Measurements from ENCODE around the gene PHF21B.

PHF21B gene

DNA sequence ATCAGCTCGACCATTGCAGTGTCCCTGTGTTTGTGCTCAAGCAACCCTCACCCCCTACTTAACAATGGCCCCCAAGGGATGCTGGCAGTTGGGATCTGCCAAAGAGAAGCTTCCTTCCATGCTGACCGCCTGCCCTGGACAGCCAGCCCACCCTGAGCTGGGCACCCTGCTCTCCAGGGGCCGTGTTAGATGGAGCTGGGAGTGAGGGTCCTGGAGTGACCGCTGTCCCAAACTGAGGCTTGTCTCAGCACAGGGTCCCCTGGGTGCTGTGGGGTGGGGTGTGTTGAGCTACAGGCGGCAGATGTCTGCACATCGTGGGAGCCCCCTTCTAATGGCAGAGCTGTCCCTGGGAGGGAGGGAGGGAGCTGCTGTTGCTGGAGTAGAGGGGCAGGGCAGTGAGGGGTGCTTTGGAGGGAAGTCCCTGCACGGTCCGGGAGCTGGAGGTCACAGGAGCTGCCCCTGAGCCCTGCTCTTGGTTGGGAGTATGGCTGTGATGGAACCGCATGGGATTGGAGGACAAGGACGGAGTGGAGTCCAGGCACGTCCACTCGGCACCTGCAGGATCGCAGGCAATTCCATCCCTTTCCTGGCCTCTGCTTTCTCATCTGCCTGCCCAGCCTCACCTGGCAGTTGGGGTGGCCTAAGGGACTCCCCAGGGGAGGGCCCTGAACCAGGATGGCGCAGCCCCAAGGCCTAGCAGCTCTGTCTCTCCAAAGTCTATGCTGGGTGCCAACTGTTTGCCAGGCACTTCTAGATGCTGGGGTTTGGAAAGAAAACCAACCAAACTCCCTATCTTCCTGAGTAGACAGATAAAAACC lies 131.1 kb downstream of the PHF21B start:
- H3K9me3 ChIP-seq (ENCODE audit: control insufficient read depth in 1 of 2, low read length in 2 of 2) = peaks cover 0 to 15% of the 10 kb centered on the region in 2 donors
- no peak overlapping the region for H3K27ac ChIP-seq (ENCODE audit: low read length)
- H3K4me3 ChIP-seq (ENCODE audit: low read depth in 1 of 2, low read length in 2 of 2) = no peak overlapping the region
- no peaks in the 10 kb centered on the region for H3K27me3 ChIP-seq (ENCODE audit: low read depth, low read length)
- no peaks in the 10 kb centered on the region for H3K4me1 ChIP-seq (ENCODE audit: control insufficient read depth in 1 of 2, insufficient read depth in 2 of 2, low read length in 2 of 2)
- no peaks in the 10 kb centered on the region for H3K36me3 ChIP-seq (ENCODE audit: control insufficient read depth in 1 of 2, insufficient read depth in 2 of 2, low read length in 2 of 2)

DNA sequence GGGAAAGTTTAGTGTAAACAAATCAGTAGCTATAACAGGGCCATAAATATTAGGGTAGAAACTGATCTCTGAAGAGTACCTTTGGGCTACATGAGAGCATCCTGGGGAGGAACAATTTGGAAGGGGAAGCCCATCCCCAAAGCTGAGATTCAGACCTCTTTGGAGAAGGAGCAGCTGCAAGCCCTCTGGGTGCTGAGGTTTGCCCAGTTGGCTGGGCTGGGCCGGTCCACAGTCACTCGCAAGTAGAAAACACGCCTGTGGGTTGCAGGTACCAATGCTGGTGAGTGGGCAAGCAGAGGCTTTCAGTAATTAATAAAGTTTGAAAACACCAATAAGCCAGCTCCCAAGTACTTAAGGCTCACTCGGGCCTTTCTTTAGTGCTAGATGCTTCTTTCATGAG lies 132.9 kb downstream of the PHF21B start:
- Histone ChIP-seq H3K36me3 (ENCODE audit: control insufficient read depth in 1 of 2, insufficient read depth in 2 of 2, low read length in 2 of 2) (no peaks in the 10 kb centered on the region), H3K9me3 (ENCODE audit: control insufficient read depth in 1 of 2, low read length in 2 of 2) (peaks cover 0 to 15% of the 10 kb centered on the region in 2 donors), H3K4me1 (ENCODE audit: control insufficient read depth in 1 of 2, insufficient read depth in 2 of 2, low read length in 2 of 2) (no peaks in the 10 kb centered on the region), H3K4me3 (ENCODE audit: low read depth in 1 of 2, low read length in 2 of 2) (no peak overlapping the region), H3K27me3 (ENCODE audit: low read depth, low read length) (no peaks in the 10 kb centered on the region), H3K27ac (ENCODE audit: low read length) (no peak overlapping the region)

- peaks cover 4 to 8% of the 10 kb centered on the region in 2 donors for H3K9me3 ChIP-seq (ENCODE audit: control insufficient read depth in 1 of 2, low read length in 2 of 2)
- H3K36me3 ChIP-seq (ENCODE audit: control insufficient read depth in 1 of 2, insufficient read depth in 2 of 2, low read length in 2 of 2) = no peaks in the 10 kb centered on the region
- H3K4me1 ChIP-seq (ENCODE audit: control insufficient read depth in 1 of 2, insufficient read depth in 2 of 2, low read length in 2 of 2) = no peaks in the 10 kb centered on the region
- no peaks in the 10 kb centered on the region for H3K27me3 ChIP-seq (ENCODE audit: low read depth, low read length)
- H3K4me3 ChIP-seq (ENCODE audit: low read depth in 1 of 2, low read length in 2 of 2) = no peak overlapping the region
- no peak overlapping the region for H3K27ac ChIP-seq (ENCODE audit: low read length)
These were observed 138.0 kb downstream of the PHF21B start for GRCh38 chr22:44871782-44872181.

DNA sequence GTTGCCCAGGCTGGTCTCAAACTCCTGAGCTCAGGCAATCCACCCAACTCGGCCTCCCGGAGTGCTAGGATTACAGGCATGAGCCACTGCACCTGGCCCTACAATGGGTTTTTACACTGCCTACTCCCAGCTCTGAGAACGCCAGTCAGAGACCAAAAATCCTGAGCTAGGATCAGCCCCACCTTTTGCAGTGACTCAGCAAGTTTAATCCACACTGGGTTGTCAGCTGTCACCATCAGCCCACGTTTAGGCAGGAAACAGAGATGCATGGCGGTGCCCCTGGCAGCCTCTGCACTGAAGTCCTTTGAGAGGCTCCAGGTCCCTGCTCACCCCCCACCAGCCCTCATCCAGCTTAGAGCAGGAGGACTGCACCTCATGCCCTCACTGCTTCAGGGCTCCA lies 139.8 kb downstream of the PHF21B start:
- H3K27ac ChIP-seq (ENCODE audit: low read length) = no peak overlapping the region
- H3K4me3 ChIP-seq (ENCODE audit: low read depth in 1 of 2, low read length in 2 of 2) = no peak overlapping the region
- H3K36me3 ChIP-seq (ENCODE audit: control insufficient read depth in 1 of 2, insufficient read depth in 2 of 2, low read length in 2 of 2) = no peaks in the 10 kb centered on the region
- H3K4me1 ChIP-seq (ENCODE audit: control insufficient read depth in 1 of 2, insufficient read depth in 2 of 2, low read length in 2 of 2) = no peaks in the 10 kb centered on the region
- H3K9me3 ChIP-seq (ENCODE audit: control insufficient read depth in 1 of 2, low read length in 2 of 2) = peaks cover 4% of the 10 kb centered on the region in 2 donors
- H3K27me3 ChIP-seq (ENCODE audit: low read depth, low read length) = no peaks in the 10 kb centered on the region

DNA sequence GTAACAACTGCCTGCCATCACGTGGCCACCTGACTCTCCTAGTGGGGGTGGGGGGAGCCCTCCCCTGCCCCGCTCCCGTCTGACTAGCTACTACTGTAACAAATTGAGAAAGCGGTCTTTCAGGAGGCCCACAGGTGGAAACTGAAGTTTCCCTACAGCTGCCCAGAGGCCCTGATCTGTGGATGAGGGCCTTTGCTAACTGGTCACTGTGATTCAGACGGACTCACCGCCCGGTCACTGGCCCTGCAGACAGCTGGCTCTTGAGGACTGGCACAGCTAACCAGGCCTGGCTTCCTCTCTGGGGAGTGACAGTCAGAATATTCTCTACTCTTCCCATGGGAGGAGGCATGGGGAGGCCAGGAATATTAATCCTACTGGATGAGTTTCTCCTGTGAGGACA lies 140.6 kb downstream of the PHF21B start:
- Histone ChIP-seq H3K9me3 (ENCODE audit: control insufficient read depth in 1 of 2, low read length in 2 of 2) (peaks cover 4% of the 10 kb centered on the region in 2 donors), H3K27ac (ENCODE audit: low read length) (no peak overlapping the region), H3K4me1 (ENCODE audit: control insufficient read depth in 1 of 2, insufficient read depth in 2 of 2, low read length in 2 of 2) (no peaks in the 10 kb centered on the region), H3K36me3 (ENCODE audit: control insufficient read depth in 1 of 2, insufficient read depth in 2 of 2, low read length in 2 of 2) (no peaks in the 10 kb centered on the region), H3K4me3 (ENCODE audit: low read depth in 1 of 2, low read length in 2 of 2) (no peak overlapping the region), H3K27me3 (ENCODE audit: low read depth, low read length) (no peaks in the 10 kb centered on the region)

- H3K9me3 ChIP-seq (ENCODE audit: control insufficient read depth in 1 of 2, low read length in 2 of 2) = no peaks in the 10 kb centered on the region
- H3K4me1 ChIP-seq (ENCODE audit: control insufficient read depth in 1 of 2, insufficient read depth in 2 of 2, low read length in 2 of 2) = no peaks in the 10 kb centered on the region
- no peaks in the 10 kb centered on the region for H3K27me3 ChIP-seq (ENCODE audit: low read depth, low read length)
- H3K27ac ChIP-seq (ENCODE audit: low read length) = no peak overlapping the region
- H3K36me3 ChIP-seq (ENCODE audit: control insufficient read depth in 1 of 2, insufficient read depth in 2 of 2, low read length in 2 of 2) = no peaks in the 10 kb centered on the region
- no peak overlapping the region for H3K4me3 ChIP-seq (ENCODE audit: low read depth in 1 of 2, low read length in 2 of 2)
These were observed 144.4 kb downstream of the PHF21B start for GRCh38 chr22:44865193-44866057.

DNA sequence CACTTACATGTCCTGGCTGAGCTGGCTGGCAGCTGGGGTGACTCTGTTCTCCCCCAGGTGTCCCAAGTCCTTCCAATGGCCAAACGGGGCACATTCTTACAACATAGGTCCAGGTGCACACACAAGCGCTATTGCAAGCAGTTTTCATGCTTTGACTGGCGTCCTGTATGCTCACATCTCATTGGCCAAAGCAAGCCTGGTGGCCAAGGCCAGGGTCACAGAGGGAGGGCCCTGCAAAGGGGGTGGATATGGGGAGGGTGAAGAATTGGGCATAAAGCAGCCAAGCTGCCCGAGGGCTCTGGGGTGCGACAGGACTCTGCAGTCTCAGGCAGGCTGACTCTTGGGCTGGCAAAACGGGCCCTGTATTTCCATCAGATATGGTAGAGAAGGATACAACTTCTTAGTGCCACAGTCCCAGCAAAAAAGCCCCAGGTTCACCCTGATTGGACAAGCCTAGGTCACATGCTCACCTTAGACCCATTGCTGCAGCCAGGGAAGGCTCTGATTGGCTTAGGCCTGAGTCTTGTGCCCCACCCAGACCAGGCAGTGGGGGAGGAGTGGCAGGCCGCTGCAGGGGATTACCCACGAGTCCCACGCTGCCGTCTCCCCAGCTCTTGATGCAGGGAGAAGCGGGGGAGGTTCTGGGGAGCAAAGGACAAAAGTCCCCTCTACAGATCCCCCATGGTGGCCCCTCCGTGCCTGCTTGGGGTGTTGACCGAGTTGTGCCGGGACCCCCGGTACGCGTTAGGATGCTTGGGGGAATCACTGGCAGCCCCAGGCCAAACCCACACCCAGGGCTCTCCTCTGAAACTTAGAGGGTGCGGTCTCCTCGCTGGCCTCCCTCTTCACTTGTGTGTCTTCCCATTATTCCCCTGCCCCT lies 146.6 kb downstream of the PHF21B start:
- no peaks in the 10 kb centered on the region for H3K9me3 ChIP-seq (ENCODE audit: control insufficient read depth in 1 of 2, low read length in 2 of 2)
- H3K27me3 ChIP-seq (ENCODE audit: low read depth, low read length) = no peaks in the 10 kb centered on the region
- H3K4me3 ChIP-seq (ENCODE audit: low read depth in 1 of 2, low read length in 2 of 2) = no peak overlapping the region
- H3K27ac ChIP-seq (ENCODE audit: low read length) = no peak overlapping the region
- no peaks in the 10 kb centered on the region for H3K4me1 ChIP-seq (ENCODE audit: control insufficient read depth in 1 of 2, insufficient read depth in 2 of 2, low read length in 2 of 2)
- no peaks in the 10 kb centered on the region for H3K36me3 ChIP-seq (ENCODE audit: control insufficient read depth in 1 of 2, insufficient read depth in 2 of 2, low read length in 2 of 2)

DNA sequence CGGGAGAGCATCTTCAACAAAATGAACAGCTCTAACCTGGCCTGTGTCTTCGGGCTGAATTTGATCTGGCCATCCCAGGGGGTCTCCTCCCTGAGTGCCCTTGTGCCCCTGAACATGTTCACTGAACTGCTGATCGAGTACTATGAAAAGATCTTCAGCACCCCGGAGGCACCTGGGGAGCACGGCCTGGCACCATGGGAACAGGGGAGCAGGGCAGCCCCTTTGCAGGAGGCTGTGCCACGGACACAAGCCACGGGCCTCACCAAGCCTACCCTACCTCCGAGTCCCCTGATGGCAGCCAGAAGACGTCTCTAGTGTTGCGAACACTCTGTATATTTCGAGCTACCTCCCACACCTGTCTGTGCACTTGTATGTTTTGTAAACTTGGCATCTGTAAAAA lies 147.5 kb downstream of the PHF21B start:
- H3K27me3 ChIP-seq (ENCODE audit: low read depth, low read length) = no peaks in the 10 kb centered on the region

DNA sequence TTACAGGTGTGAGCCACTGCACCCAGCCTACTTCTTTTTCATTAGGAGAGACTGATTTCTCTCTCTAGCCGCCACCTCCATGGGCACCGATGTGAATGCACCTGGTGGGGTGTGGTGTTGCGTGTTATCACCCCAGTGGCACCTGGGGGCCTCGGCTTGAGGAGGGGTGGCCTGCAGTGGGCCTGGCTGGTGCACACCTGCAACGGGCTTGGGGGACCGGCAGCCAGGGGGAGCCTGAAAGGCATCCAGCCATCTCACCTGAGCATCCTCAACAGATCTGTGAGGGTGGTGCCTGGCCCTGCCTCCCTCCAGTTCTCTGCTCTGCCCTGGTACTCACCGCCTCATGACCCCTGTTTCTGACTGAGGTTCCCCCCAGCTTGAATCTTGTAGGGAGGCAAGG lies 148.6 kb downstream of the PHF21B start:
- Histone ChIP-seq H3K36me3 (ENCODE audit: control insufficient read depth in 1 of 2, insufficient read depth in 2 of 2, low read length in 2 of 2) (no peaks in the 10 kb centered on the region), H3K9me3 (ENCODE audit: control insufficient read depth in 1 of 2, low read length in 2 of 2) (no peaks in the 10 kb centered on the region), H3K4me3 (ENCODE audit: low read depth in 1 of 2, low read length in 2 of 2) (no peak overlapping the region), H3K27ac (ENCODE audit: low read length) (no peak overlapping the region), H3K27me3 (ENCODE audit: low read depth, low read length) (no peaks in the 10 kb centered on the region), H3K4me1 (ENCODE audit: control insufficient read depth in 1 of 2, insufficient read depth in 2 of 2, low read length in 2 of 2) (no peaks in the 10 kb centered on the region)

More for the DNA sequence above, 147.5 kb downstream of the PHF21B start:
- Histone ChIP-seq H3K9me3 (ENCODE audit: control insufficient read depth in 1 of 2, low read length in 2 of 2) (no peaks in the 10 kb centered on the region), H3K27ac (ENCODE audit: low read length) (no peak overlapping the region), H3K36me3 (ENCODE audit: control insufficient read depth in 1 of 2, insufficient read depth in 2 of 2, low read length in 2 of 2) (no peaks in the 10 kb centered on the region), H3K4me3 (ENCODE audit: low read depth in 1 of 2, low read length in 2 of 2) (no peak overlapping the region), H3K4me1 (ENCODE audit: control insufficient read depth in 1 of 2, insufficient read depth in 2 of 2, low read length in 2 of 2) (no peaks in the 10 kb centered on the region)

- no peaks in the 10 kb centered on the region for H3K4me1 ChIP-seq (ENCODE audit: control insufficient read depth in 1 of 2, insufficient read depth in 2 of 2, low read length in 2 of 2)
- no peaks in the 10 kb centered on the region for H3K27me3 ChIP-seq (ENCODE audit: low read depth, low read length)
- no peaks in the 10 kb centered on the region for H3K36me3 ChIP-seq (ENCODE audit: control insufficient read depth in 1 of 2, insufficient read depth in 2 of 2, low read length in 2 of 2)
- H3K27ac ChIP-seq (ENCODE audit: low read length) = no peak overlapping the region
- H3K9me3 ChIP-seq (ENCODE audit: control insufficient read depth in 1 of 2, low read length in 2 of 2) = no peaks in the 10 kb centered on the region
- no peak overlapping the region for H3K4me3 ChIP-seq (ENCODE audit: low read depth in 1 of 2, low read length in 2 of 2)
These were observed 149.5 kb downstream of the PHF21B start for GRCh38 chr22:44860311-44860710.

DNA sequence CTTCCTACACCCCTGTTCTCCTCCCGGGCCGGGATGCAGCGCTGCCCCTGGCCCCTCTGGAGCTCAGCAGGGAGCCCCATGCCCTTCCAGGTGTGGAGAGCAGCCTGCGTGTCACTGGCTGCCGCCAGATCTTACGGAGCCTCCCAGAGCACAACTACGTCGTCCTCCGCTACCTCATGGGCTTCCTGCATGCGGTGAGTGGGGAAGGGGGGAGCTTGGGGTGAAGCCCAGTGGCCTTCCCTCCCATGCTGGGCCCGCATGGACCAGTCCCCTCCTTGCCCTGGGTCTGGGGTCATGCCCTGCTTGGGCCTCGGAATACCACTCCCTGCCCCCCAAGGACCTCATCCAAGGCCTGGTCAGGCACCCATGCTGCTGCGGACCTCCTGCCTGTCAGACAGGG lies 150.2 kb downstream of the PHF21B start:
- H3K4me3 ChIP-seq (ENCODE audit: low read depth in 1 of 2, low read length in 2 of 2) = no peak overlapping the region

More for the DNA sequence above, 150.2 kb downstream of the PHF21B start:
- H3K9me3 ChIP-seq (ENCODE audit: control insufficient read depth in 1 of 2, low read length in 2 of 2) = no peaks in the 10 kb centered on the region
- no peaks in the 10 kb centered on the region for H3K36me3 ChIP-seq (ENCODE audit: control insufficient read depth in 1 of 2, insufficient read depth in 2 of 2, low read length in 2 of 2)
- H3K27ac ChIP-seq (ENCODE audit: low read length) = no peak overlapping the region
- no peaks in the 10 kb centered on the region for H3K27me3 ChIP-seq (ENCODE audit: low read depth, low read length)
- H3K4me1 ChIP-seq (ENCODE audit: control insufficient read depth in 1 of 2, insufficient read depth in 2 of 2, low read length in 2 of 2) = no peaks in the 10 kb centered on the region
